Neural progenitor cell (in vitro differentiated cells): ENCODE measurements around the gene TRABD2A.

ENCODE experiments used
- CTCF ChIP-seq: fragments of 200-600 bp; sonication (generic); IDR thresholded peaks from 2 replicates; pipeline ENCODE4 v1.5.1; 2017; ENCODE audit warnings: antibody characterized with exemption, mild to moderate bottlenecking
- EZH2phosphoT487 ChIP-seq: fragments of 200-600 bp; sonication (generic); IDR thresholded peaks from 2 replicates; pipeline ENCODE4 v1.6.1; 2017; ENCODE audit warnings: antibody characterized with exemption

- TF ChIP-seq CTCF (no peak), EZH2phosphoT487 (no peak)
Observed at GRCh38 chr2:84902526-84902925, 21.6 kb upstream of the TRABD2A start.
